ENCODE measurements around the gene RHBDL3.
"Not testable (repeated sequence)": the region's sequence is repeated elsewhere in the genome, so short reads cannot be mapped to it uniquely, and the experiment has no call there.

The RHBDL3 gene

DNA sequence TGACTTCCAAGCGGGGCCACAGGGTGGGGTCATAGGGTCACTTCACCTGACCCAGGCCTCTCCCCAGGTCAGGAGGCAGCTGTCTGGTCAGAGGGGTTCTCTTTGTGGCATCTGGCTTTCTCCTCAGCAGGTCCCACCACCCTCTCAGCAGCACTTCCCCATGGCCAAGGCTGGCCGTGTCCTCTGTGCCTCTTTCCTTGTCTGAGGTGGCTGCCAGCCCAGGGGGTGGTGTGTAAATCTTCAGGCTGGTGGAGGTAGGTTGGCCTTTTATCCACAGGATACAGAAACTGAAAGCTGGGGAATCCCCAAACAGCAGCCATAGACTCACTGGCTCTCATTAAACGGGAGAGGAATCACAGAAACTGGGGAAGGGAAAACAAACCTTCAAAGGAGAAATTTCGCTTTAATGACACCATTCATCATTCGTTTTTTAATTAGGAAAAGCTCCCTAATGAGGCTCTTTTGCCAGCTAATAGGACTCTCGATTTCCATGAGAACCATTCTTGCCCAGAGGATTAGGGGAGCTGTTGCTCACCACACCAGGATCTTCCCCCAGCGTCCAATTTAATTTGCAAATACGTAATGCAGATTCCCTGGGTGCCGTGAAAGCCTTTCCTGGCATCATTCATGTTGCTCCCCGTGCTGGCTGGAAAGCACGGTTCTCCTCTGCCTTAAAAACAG, 58.3 kb downstream of the RHBDL3 start:
- peak; percentile 37 for DNase-seq (ENCODE audit: low spot score)

DNA sequence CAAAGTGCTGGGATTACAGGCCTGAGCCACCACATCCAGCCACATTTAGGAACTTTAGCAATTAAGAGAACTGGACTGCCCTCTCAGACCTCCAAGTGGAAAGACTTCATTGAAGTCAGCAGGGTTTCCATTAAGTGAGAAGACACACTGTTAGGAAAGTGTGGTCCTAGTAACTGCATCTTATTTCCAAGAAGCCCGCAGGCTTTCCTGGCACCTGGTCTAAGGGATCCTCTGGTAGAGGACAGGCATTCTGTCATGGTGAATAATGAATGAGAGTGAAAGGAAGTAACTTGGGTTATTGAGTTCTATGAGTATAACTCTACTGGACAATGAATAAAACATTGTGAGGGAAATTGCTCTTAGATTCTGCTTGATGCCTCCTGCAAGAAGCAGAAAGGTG, 62.3 kb downstream of the RHBDL3 start:
- DNase-seq (ENCODE audit: low spot score) = no peak

DNA sequence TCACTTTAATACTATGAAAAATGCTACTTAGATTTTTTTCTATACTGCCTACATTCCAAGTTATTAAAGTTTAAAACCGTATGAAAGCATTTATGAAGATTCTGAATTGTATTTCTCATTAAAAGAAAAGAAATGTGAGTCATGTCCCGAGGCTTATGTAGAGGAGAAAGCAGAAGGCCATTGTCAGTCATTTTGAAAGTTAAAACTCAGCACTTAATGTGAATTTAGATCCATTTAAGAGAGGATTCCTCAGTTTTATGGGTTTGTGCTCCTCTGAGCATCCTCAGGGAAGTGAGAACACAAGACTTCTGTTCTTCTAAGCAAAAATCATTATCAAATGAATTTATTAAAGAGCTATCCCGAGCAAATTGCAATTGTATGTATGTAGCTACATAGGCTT, 64.5 kb downstream of the RHBDL3 start:
- DNase-seq (ENCODE audit: low spot score) = no peak

DNA sequence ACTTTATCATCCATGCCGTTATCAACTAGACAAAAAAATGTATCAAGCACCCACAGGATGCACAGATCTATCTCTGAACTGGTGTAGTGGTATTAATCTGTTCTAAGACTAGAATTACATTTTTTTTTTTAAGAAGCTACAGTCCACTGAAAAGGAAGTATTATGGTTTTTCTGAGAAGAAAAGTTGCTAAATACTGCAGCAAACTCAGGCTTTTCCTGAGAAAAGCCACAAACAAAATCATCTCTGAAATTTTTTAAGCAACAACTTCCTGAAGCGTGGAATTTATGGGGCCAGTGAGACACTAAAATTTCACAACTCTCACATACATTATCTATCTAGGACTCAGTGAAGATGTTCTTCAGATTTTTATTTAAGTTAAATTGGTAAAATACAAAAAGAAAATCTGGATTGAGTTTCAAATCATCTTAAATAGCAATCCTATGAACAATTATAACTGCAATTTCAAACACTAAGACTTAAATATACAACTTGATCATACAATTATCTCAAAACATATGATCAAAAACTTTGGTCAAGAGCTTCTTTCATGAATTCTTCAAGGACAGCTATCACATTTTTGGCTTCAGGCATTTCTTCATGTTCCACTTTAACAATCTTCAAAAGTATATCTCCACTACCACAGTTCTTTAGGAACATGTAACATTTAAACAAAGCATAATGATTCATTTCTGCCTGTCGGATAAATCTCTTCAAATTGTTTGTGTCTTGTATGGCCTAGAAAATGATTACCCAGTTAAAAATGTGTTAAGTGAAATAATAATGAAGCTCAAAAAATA, 65.8 kb downstream of the RHBDL3 start:
- no peak for DNase-seq (ENCODE audit: low spot score)

DNA sequence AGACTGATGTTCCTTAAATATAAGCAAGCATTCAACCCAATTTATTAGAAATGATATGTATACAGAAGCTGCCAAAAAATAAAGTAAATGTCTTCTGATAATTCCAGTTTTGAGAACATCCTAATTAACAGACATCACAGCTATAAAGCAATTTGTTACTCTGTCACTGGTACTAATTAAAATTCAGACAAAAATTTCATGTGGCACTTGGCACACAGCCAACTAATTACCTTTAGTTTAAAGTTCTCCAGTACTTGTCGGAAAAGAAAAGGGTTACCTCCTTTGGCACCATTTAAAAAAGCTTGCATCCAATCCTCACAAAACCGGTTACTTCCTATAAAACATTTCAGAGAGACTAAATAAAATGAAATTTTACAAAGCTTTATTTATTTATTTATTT, 67.6 kb downstream of the RHBDL3 start:
- no peak for DNase-seq (ENCODE audit: low spot score)

DNA sequence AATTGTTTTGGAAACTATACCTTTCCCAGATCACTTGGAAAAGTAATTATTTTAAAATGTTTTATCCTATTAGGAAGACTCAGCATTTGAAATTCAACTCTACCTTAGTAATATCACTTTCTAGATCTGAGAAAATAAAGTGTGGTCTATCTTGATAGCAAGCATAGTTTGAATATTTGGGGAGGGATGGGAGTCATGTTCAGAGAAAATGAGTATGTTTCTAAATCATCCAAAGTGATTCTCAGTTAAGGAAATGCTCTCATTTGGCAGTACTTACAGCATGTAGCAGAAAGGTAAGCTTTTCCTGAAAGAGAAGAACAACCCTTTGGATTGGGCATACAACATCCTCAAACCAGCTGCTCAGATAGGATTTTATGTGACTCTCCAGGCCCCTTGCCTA, 69.4 kb downstream of the RHBDL3 start:
- no peak for DNase-seq (ENCODE audit: low spot score)

DNA sequence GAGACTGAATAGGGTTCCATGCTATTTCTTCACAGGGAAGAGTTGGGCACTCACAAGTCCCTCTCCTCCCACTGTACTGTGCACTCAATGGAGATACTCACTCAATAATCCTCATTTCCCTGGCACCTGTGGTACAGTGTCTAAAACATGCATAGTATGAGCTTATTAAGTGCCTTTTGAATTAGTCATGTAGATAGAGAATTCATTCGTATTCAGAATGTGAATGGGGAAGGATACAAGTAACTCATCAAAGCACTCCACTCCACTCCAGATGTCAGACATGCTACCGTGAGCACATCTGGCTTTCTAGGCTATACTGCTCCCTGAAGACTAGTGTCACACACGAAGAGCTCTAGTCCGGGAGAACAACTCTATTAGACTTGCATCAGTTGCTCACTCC, 70.1 kb downstream of the RHBDL3 start:
- DNase-seq (ENCODE audit: low spot score) = peak; percentile 54

DNA sequence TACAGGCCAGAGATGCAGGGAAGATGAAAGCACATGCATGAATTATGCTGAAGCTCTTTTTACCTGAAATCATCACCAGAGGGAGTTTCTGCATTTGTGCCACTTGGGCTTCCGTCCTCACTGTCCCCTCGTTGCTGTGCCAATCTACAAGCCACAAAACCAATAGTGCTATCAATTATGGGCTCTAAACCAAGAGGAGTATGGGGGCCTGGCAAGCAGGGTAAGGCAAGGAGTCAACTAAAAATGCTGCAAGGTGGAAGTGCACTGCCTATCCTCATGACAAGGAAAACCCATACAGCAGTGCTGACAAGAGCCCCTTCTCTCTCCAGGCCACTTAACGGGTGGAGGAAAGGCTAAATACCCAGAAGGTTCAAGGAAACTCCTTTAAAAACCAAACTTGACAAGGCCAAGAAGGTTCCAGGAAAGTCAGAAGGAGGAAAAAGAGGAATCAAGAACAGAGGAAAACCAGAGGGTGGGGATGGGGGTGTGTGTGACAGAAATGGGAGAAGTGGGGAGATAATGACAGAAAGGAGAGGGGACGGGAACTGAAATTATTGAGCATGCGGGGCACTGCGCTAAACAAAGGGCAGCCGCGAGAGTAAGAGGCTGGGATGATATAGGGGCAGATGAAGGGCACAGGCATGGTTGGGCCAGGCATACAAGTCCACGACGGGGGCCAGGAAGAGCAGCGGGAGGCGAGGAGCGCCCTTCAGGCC, 75.7 kb downstream of the RHBDL3 start:
- no peak for DNase-seq (ENCODE audit: low spot score)

DNA sequence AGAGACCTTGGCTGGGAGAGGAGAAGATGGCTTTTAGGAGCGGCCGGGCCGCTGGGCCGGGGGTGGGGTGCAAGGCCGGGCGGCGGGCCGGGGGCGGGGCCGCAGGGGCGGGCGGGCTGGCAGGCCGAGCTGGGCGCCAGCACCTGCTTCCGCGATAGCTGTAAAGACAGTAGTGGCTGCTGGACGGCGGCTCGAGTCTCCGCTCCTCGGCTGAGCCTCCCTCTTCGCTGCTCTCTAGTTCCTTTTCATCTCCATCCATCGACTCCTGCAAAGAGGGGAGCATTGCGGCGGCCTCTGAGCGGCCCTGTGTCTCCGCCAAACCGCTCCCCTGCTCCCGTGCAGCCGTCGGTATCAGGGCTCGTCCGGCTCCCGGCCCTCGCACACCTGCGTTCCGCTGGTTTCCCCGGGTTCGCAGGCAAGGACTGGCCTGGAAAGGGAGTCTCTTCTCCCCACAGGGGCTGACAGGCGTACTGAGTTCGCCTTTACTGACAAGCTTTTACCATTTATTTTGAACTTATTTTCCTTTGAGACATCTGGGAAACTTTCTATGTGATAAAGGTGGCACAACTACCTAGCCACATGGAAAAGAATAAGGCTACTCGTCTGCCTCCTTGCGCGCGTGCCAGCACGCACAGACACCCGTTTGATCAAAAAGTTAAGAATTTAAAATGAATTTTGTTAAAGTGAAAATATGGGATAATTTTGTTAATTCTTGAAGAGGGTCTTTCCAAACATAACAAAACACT, 76.4 kb downstream of the RHBDL3 start, which contains the start of gene C17orf75:
Gene C17orf75 (minus strand): TSS at position 317 of the 746 bp plus-strand sequence. CDS start 34 bp downstream, at position 283.
- peak; percentile 70 for DNase-seq (ENCODE audit: low spot score)

DNA sequence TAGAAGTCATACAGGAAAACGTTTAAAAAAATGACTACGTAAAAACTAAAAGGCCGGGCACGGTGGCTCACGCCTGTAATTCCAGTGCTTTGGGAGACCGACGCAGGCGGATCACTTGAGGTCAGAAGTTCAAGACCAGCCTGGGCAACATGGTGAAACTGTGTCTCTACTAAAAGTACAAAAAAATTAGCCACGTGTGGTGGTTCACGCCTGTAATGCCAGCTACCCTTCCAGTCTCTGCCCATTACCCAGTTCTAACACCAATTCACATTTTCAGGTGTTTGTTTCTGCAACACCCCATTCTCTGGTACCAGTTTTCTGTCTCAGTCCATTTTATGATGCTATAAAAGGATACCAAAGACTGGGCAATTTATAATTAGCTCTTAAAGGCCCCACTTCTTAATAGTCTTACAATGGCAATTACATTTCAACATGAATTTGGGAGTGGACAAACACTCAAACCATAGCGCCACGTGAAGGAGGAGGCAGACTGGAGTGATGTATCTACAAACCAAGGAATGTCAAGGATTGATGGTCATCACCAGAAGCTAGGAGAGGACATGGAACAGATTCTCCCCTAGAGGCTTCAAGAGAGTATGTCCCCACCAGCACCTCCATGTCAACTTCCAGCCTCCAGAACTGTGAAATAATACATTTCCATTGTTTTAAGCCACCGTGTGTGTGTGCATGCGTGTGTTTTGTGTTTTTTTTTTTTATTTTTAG, 77.1 kb downstream of the RHBDL3 start:
- DNase-seq (ENCODE audit: low spot score) = no peak

DNA sequence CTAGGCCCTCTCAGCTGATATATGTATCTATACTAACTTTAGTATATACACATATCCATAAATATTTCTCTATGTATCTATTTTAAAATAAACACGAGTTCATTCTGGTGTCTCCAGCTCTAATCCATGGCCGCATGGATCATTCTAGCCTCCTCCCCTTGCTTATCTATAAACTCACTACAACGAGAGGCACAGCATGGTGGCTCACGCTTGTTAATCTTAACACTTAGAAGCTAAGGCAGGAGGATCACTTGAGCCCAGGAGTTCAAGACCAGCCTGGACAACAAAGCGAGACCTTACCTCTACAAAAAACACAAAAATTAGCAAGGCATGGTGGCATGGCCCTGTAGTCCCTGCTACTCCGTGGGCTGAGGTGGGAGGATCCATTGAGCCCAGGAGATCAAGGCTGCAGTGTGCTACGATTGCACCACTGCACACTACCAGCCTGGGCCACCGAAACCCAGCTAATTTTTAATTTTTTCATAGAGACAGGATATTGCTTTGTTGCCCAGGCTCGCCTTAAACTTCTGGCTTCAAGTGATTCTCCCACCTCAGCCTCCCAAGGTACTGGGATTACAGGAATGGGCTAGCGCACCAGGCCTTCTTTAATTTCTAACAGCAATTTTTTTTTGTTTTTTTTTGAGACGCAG, 80.4 kb downstream of the RHBDL3 start:
- no peak for DNase-seq (ENCODE audit: low spot score)

DNA sequence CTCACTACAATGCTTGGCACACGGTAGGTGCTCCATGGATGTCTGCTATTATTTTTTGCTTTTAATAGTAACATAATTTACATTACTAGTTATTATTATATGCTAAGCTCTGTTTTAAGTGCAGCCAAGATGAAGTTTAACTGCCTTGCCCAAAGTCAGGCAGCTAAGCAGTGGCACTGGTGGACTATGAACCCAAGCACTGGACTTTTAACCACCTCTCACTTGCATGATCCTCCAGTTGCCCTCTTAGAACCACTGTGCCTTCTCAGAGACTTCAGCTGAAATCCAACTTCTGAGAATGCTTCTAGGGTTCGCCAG, 82.8 kb downstream of the RHBDL3 start:
- DNase-seq (ENCODE audit: low spot score) = no peak

DNA sequence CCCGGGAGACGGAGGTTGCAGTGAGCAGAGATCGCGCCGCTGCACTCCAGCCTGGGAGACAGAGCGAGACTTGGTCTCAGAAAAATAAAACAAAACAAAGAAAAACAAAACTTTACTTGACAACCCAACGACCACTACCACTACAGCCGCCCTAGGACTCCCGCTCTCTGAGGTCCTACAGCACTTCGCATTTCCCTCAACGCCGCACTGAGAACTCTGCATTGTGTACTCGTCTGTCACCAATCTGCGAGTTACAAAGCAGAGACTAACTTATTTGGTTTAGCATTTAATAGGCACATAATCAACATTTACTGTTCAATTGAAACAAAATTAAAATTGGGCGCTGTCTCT, 83.8 kb downstream of the RHBDL3 start:
- DNase-seq (ENCODE audit: low spot score) = no peak

DNA sequence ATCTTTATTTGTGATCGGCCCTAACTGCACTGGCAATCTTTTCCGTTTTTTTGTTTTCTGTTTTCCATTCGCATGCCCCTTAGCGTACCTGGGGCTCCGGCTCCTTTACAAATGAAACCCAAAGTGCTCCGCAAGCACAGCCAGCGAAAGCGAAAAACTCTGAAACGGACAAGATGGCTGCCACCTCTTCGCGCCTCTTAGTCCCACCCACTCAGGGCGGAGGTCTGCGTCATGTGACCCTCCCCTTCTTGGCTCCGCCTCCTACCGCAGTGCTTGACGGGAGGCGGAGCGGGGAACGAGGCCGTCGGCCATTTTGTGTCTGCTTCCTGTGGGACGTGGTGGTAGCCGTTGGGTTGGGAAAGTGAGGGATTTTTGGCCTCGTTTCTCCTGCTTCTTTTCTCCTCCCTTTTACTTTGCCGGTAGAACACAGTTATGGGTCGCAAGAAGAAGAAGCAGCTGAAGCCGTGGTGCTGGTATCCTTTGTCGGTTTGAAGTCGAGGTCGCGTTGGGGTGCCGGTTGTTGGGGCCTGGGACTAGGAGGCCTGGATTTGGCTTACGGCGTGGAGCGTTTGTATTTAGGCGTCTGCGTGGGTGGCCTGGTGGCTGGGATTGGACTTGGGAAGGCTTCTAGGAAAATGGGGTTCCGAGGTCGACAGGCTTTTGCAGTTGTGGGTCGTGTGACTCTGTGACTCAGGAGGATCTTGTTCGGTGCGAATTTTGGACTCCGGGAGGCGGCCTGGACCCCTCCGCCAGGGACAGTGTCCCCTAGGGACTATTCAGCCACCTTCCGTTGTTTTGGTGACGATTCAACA, 84.4 kb downstream of the RHBDL3 start, which contains the start of gene ZNF207:
Gene ZNF207 (plus strand): TSS at position 304 of the 812 bp plus-strand sequence. CDS start 129 bp downstream, at position 433.
- peak; percentile 90 for DNase-seq (ENCODE audit: low spot score)

DNA sequence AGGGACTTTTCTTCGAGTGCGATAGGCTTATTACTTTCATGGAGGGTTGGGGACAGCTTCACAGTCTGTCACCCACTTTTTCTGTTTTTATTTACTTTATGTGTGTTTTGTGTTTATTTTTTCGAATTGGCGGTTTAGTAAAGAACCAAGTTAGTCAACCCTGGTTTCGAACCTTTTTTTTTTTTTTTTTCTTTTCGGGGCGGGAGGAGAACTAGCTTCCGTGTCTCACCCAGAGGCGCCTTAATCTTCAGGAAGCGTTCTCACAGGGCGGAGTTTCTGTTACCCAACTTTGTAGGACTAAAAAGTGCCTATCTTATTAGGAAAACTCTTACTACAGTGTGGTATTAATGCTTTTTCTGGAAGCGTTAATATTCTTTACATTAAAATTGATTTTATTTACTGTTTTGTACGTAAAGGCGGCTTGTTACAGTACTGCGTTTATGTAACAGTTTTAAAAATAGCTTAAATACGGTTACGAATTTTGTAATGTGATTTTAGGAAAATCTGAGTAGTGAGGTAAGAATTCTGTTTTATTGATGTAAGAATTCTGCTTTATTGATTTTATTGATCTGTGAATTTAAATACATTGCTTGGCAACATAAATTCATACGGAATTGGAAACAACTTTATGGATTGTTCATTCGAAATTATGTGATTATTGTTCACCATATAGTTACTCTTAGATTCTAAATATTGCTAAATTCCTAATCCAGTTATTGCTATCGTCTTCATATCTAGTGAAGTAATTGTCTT, 85.2 kb downstream of the RHBDL3 start:
- DNase-seq (ENCODE audit: low spot score) = peak; percentile 53

DNA sequence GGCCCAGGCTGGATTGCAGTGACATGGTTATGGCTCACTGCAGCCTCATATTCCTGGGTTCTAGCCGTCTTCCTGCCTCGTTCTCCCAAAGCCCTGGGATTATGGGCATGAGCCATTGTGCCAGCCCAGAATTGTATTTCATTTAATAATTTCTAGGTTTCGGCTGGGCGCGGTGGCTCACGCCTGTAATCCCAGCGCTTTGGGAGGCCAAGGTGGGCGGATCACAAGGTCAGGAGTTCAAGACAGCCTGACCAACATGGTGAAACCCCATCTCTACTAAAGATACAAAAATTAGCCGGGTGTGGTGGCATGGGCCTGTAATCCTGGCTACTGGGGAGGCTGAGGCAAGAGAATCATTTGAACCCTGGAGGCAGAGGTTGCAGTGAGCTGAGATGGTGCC, 87.1 kb downstream of the RHBDL3 start:
- not testable (repeated sequence) for DNase-seq (ENCODE audit: low spot score)

DNA sequence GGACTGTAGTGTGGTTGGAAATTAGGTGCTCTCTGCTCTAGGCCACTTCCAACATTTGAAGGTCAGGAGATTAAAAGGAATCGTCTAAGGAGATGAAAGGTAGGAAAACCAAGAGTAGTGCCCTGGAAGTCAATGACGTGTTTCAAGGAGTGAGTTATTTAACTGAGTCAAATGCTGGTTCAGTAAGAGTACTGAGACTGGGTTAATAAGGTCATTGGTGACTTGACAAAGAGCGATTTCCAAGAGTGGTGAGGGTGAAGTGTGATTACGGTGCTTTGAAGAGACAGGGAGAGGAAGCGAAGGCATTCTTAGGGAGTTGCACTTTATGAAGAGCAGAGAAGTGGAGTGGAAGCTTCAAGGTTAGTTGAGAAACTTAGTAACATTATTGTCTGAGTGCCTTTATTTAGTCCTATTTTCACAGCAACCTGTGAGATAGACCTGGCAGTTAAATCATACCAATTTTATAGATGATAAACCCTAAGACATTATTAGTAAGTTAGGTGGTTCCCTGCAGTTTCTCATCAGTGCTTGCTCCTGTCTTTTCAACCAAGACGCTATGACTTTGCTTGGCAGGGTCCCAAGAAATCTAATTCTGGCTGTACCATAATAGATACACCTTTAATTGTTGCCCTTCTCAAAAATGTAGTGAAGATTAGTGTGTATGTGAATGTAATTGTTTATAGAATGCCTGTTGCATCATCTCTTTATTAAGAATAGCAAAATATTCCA, 90.2 kb downstream of the RHBDL3 start:
- no peak for DNase-seq (ENCODE audit: low spot score)

DNA sequence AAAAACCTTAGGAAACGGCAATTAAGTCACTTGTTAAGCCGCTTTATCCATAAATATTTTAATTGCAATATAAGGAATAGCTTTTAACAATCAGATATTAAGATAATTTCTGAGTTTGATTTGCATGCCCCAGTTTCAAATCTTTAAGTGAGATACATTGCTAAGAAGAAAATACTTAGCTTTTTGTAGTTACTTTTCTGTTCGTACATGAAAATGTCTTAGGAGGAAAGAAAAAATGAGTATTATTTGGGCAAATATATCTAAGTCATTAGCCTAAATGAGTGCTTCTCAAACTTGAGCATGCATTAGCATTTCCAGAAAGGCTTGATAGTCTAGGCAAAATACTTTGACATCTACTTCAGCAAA, 90.7 kb downstream of the RHBDL3 start:
- no peak for DNase-seq (ENCODE audit: low spot score)

DNA sequence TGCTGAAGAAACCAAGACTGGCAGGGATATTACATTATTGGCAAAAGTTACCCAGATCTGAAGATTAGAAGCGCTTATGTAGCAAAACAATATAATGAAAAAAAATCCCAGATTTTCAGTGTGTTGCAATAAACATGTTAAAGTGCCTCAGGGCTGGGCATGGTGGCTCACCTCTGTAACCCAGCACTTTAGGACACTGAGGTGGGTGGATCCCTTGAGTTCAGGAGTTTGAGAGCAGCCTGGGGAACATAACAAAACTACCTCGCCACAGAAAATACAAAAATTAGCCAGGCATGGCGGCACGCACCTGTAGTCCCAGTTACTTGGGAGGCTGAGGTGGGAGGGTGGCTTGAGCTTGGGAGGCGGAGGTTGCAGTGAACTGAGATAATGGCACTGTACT, 91.1 kb downstream of the RHBDL3 start:
- no peak for DNase-seq (ENCODE audit: low spot score)

Data from hepatic stellate cell (primary cell).